Cardiac fibroblast (primary cell): ENCODE results near the gene CD40LG.

Experiments used
- DNase-seq, 2 donors: peaks; one replicate each; pipeline versions ENCODE4 v3.0.0 to v3.0.0-alpha.2; 2010; ENCODE audit warnings: low read depth in 2 of 2
- H3K4me3 ChIP-seq, 2 donors: replicated peaks in 1 of 2; 1 replicate in 1 of 2; 2 replicates in 1 of 2; pipeline ENCODE4 v1.5.1; 2011; ENCODE audit warnings: low read depth in 2 of 2, low read length in 2 of 2, mild to moderate bottlenecking in 2 of 2, moderate library complexity in 1 of 2
- CTCF ChIP-seq: IDR thresholded peaks from one replicate; pipeline ENCODE4 v1.5.1; 2011; ENCODE audit warnings: low read depth, mild to moderate bottlenecking, low read length, inconsistent platforms

The CD40LG gene

GRCh38 chrX:136619899-136620505, 28.0 kb upstream of the CD40LG start:
- TF ChIP-seq CTCF: no peak
- no peak for DNase-seq

GRCh38 chrX:136620780-136621179, 27.2 kb upstream of the CD40LG start:
- TF ChIP-seq CTCF: no peak

More at GRCh38 chrX:136619899-136620505, 28.0 kb upstream of the CD40LG start:
- H3K4me3 ChIP-seq: no peak overlapping the region

GRCh38 chrX:136622568-136622967, 25.4 kb upstream of the CD40LG start:
- no peak for TF ChIP-seq CTCF
- H3K4me3 ChIP-seq: no peak overlapping the region
- no peak for DNase-seq

More at GRCh38 chrX:136620780-136621179, 27.2 kb upstream of the CD40LG start:
- H3K4me3 ChIP-seq: no peak overlapping the region
- no peak for DNase-seq

- H3K4me3 ChIP-seq: no peak overlapping the region
- no peak for TF ChIP-seq CTCF
- no peak for DNase-seq
Observed at GRCh38 chrX:136623396-136623795, 24.6 kb upstream of the CD40LG start.

- DNase-seq: no peak
- no peak overlapping the region for H3K4me3 ChIP-seq
- TF ChIP-seq CTCF: no peak
Observed at GRCh38 chrX:136625246-136625645, 22.7 kb upstream of the CD40LG start.

DNA sequence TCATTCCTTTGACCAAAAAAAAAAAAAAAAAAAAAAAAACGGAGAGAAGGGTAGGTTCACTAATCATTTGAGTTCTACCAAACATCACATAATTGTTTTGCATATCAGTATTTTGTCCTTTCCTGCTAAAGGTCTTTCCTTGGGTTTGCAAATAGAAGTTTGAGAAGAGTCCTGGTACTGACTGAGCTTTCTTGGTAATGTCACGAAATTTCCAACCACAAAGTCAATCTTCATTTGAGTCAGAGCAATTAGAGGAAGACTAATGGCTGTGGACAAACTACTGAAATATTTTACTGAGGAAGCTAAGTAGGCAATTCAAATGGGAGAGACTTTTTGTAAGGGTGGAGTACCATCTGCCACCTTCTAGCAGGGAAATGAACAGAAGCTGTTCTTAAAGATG, 21.7 kb upstream of the CD40LG start:
- H3K4me3 ChIP-seq: no peak overlapping the region
- no peak for TF ChIP-seq CTCF
- DNase-seq: no peak

- H3K4me3 ChIP-seq: no peak overlapping the region
- no peak for DNase-seq
- no peak for TF ChIP-seq CTCF
Observed at GRCh38 chrX:136626891-136627290, 21.1 kb upstream of the CD40LG start.
